Adrenal gland (tissue), 12 donors: ENCODE measurements around the gene TBC1D7. TPM values are rescaled to one million over a fixed set of nuclear protein-coding genes. Genes with fewer than 3 reads are reported as not detected.

Experiments used
- DNase-seq, 7 donors: peaks; one replicate each; pipeline ENCODE4 v3.0.0-alpha.2; 2019 to 2020
- H3K27ac ChIP-seq, 5 donors: fragments of 200-600 bp; sonication (generic) in 4 of 5; 1 replicate in 3 of 5; 2 replicates in 2 of 5; pipeline versions ENCODE4 v1.5.1 to v1.8.0; 2016 to 2020; ENCODE audit warnings: mild to moderate bottlenecking in 1 of 5
- H3K27me3 ChIP-seq: fragments of 200-600 bp; 2 replicates; pipeline ENCODE4 v1.8.0; 2021
- H3K36me3 ChIP-seq, 2 donors: fragments of 200-600 bp; replicated peaks in 1 of 2; 1 replicate in 1 of 2; 2 replicates in 1 of 2; pipeline versions ENCODE4 v1.5.1 to v1.8.0; 2018 to 2022
- H3K4me1 ChIP-seq, 2 donors: fragments of 200-600 bp; replicated peaks in 1 of 2; 1 replicate in 1 of 2; 2 replicates in 1 of 2; pipeline versions ENCODE4 v1.5.1 to v1.8.0; 2018 to 2021
- H3K4me3 ChIP-seq, 4 donors: fragments of 200-600 bp; sonication (generic) in 3 of 4; one replicate each; pipeline ENCODE4 v1.5.1; 2016 to 2018
- H3K9me3 ChIP-seq, 3 donors: fragments of 200-600 bp; sonication (generic) in 1 of 3; replicated peaks in 1 of 3; 1 replicate in 2 of 3; 2 replicates in 1 of 3; pipeline versions ENCODE4 v1.5.1 to v1.8.0; 2016 to 2021
- CTCF ChIP-seq, 6 experiments: fragments of 450-650 bp in 4 of 6; fragments of 200-600 bp in 2 of 6; sonication (generic) in 1 of 6; IDR thresholded peaks; 1 replicate in 5 of 6; 2 replicates in 1 of 6; pipeline versions ENCODE4 v1.5.1 to v1.8.0; 2016 to 2021; ENCODE audit warnings: antibody characterized with exemption in 6 of 6, mild to moderate bottlenecking in 2 of 6, moderate library complexity in 1 of 6
- POLR2A ChIP-seq, 2 donors: fragments of 450-650 bp; IDR thresholded peaks; one replicate each; pipeline ENCODE4 v1.6.1; 2017; ENCODE audit warnings: antibody characterized with exemption in 2 of 2, mild to moderate bottlenecking in 2 of 2, moderate library complexity in 1 of 2
- WGBS, 4 donors: extraction: QIAGEN DNeasy Blood & Tissue Kit in 2 of 4; methylation state at CpG; one replicate each; pipeline versions ENCODE4 v1.1.5 to v1.1.7; 2013 to 2017; 5-methylcytosine and 5-hydroxymethylcytosine counted together
- intact Hi-C, 2 donors: fragments of 100-400 bp; cut with DNase I; formaldehyde crosslinking; loops; one replicate each; pipeline versions ENCODE4 v1.14.1 to v1.15.0; 2022 to 2023
- polyA plus RNA-seq, 3 donors: library from polyadenylated mRNA; stranded (reverse); fragments of 200-250 nt in 2 of 3; fragments of 350-450 nt in 1 of 3; fragmentation: Illumina TruSeq in 1 of 3; extraction: RNeasy Lipid Tissue Mini Kit (QIAGEN cat#74804) in 1 of 3; gene quantifications; one replicate each; pipeline ENCODE4 v1.2.3, GENCODE V29; 2013 to 2014
- total RNA-seq, 9 donors: library from RNA; depleted of rRNA in 4 of 9; stranded (reverse); fragments of >200 nt in 4 of 9; fragments of 120-200 nt in 1 of 9; fragmentation: NEBNext Ultra II Directional in 1 of 9; extraction: Animal tissue kit (Norgen Biotek cat#: 25700) in 1 of 9; gene quantifications; one replicate each; pipeline versions ENCODE4 v1.1.0 to v1.2.4, GENCODE V29; 2013 to 2023
- donor health status: healthy with polysubstance abuse.
- donor health status: Bipolar disorder and iron deficiency.
- donor health status: DM: yes; HTN: yes; CAD: no.
- donor health status: DM: no; HTN: no; CAD: no.
- donor health status: DM: no; HTN: no; CAD: no.
- donor health status: DM: yes; HTN: yes; CAD: no.

Gene TBC1D7
- total and polyA plus RNA-seq, 12 donors, result 8.0 to 23.0 (median 12.4) TPM

GRCh38 chr6:13352165-13352564, 23.8 kb upstream of the TBC1D7 start:
- Histone ChIP-seq H3K4me1 (no peaks in the 10 kb centered on the region), H3K36me3 (no peaks in the 10 kb centered on the region), H3K9me3 (no peaks in the 10 kb centered on the region), H3K4me3 (no peak overlapping the region), H3K27ac (no peak overlapping the region), H3K27me3 (no peaks in the 10 kb centered on the region)
- no peak for DNase-seq
- WGBS, 4 donors, result 78 to 87% (median 81%) methylated on average over 9 of the region's 9 CpGs
- TF ChIP-seq CTCF (IDR thresholded peaks at IDR 0.05) (no peak), POLR2A (IDR thresholded peaks at IDR 0.05) (no peak)
- intact Hi-C loops, result loop anchor here in 1 of 2 donors (10.0 kb wide), 1 partner anchor 123 kb away; no protein-coding TSS in a partner anchor

- Histone ChIP-seq H3K27ac (no peak overlapping the region), H3K4me1 (no peaks in the 10 kb centered on the region), H3K27me3 (no peaks in the 10 kb centered on the region), H3K4me3 (no peak overlapping the region), H3K9me3 (no peaks in the 10 kb centered on the region), H3K36me3 (no peaks in the 10 kb centered on the region)
- intact Hi-C loops, result loop anchor here in 1 of 2 donors (10.0 kb wide), 1 partner anchor 124 kb away; no protein-coding TSS in a partner anchor
- WGBS, 4 donors, result 74 to 87% (median 80%) methylated on average over 9 to 12 of the region's 12 CpGs
- DNase-seq, result no peak
- TF ChIP-seq POLR2A (IDR thresholded peaks at IDR 0.05) (no peak), CTCF (IDR thresholded peaks at IDR 0.05) (no peak)
Observed at GRCh38 chr6:13351271-13351670, 22.9 kb upstream of the TBC1D7 start.

- H3K4me1 ChIP-seq, result no peaks in the 10 kb centered on the region
- no peak for DNase-seq
- H3K27me3 ChIP-seq, result no peaks in the 10 kb centered on the region
- H3K36me3 ChIP-seq, result no peaks in the 10 kb centered on the region
- TF ChIP-seq POLR2A (IDR thresholded peaks at IDR 0.05), result no peak
- no peak for TF ChIP-seq CTCF (IDR thresholded peaks at IDR 0.05)
- no peak overlapping the region for H3K4me3 ChIP-seq
- H3K27ac ChIP-seq, result no peak overlapping the region
- intact Hi-C loops, result loop anchor here in 1 of 2 donors (10.0 kb wide), 1 partner anchor 125 kb away; no protein-coding TSS in a partner anchor
- WGBS, 4 donors, result 85 to 92% (median 87%) methylated on average over 8 of the region's 8 CpGs
- H3K9me3 ChIP-seq, result no peaks in the 10 kb centered on the region
Observed at GRCh38 chr6:13349811-13350506, 21.6 kb upstream of the TBC1D7 start.

- H3K27ac ChIP-seq, result no peak overlapping the region
- DNase-seq, result no peak
- no peaks in the 10 kb centered on the region for H3K36me3 ChIP-seq
- H3K9me3 ChIP-seq, result no peaks in the 10 kb centered on the region
- 66 to 82% (median 77%) methylated on average over 8 of the region's 8 CpGs for WGBS, 4 donors
- TF ChIP-seq POLR2A (IDR thresholded peaks at IDR 0.05), result no peak
- no peak for TF ChIP-seq CTCF (IDR thresholded peaks at IDR 0.05)
- no peaks in the 10 kb centered on the region for H3K4me1 ChIP-seq
- H3K27me3 ChIP-seq, result no peaks in the 10 kb centered on the region
- no peak overlapping the region for H3K4me3 ChIP-seq
- intact Hi-C loops, result no loop called here
Observed at GRCh38 chr6:13348334-13349113, 20.2 kb upstream of the TBC1D7 start.
